Astrocyte (in vitro differentiated cells and primary cell): ENCODE results near the gene FAF1. TPM values are rescaled to one million over a fixed set of nuclear protein-coding genes. Genes with fewer than 3 reads are reported as not detected.
"Not testable (repeated sequence)": the region's sequence is repeated elsewhere in the genome, so short reads cannot be mapped to it uniquely, and the experiment has no call there.

Source experiments
- DNase-seq: peaks from one replicate; pipeline ENCODE4 v3.0.0-alpha.2; 2010; ENCODE audit warnings: low read depth
- FAIRE-seq: peaks from 2 replicates; lab custom pipeline; 2011; peaks lifted over from hg19 to GRCh38; lab: Jason Lieb, UNC
- H2AFZ ChIP-seq: 2 replicates; pipeline ENCODE4 v1.6.0; 2012; ENCODE audit warnings: low read depth, low read length, inconsistent platforms
- H3K27ac ChIP-seq: 2 replicates; pipeline ENCODE4 v1.5.1; 2011; ENCODE audit warnings: low read depth, low read length, inconsistent platforms
- H3K27me3 ChIP-seq: 2 replicates; pipeline ENCODE4 v1.6.0; 2011; ENCODE audit warnings: low read length, inconsistent platforms; ENCODE audit not compliant: insufficient read depth
- H3K36me3 ChIP-seq: 2 replicates; pipeline ENCODE4 v1.5.1; 2011; ENCODE audit warnings: low read length, inconsistent platforms; ENCODE audit not compliant: insufficient read depth
- H3K4me1 ChIP-seq: 2 replicates; pipeline ENCODE4 v1.5.1; 2011; ENCODE audit warnings: low read length, inconsistent platforms; ENCODE audit not compliant: insufficient read depth
- H3K4me2 ChIP-seq: 2 replicates; pipeline ENCODE4 v1.6.0; 2012; ENCODE audit warnings: low read length, inconsistent platforms
- H3K4me3 ChIP-seq: 2 replicates; pipeline ENCODE4 v1.5.1; 2011; ENCODE audit warnings: low read depth, mild to moderate bottlenecking, low read length, inconsistent platforms; ENCODE audit not compliant: insufficient read depth
- H3K79me2 ChIP-seq: 2 replicates; pipeline ENCODE4 v1.6.0; 2012; ENCODE audit warnings: mild to moderate bottlenecking, low read length, inconsistent platforms; ENCODE audit not compliant: insufficient read depth
- H3K9ac ChIP-seq: 2 replicates; pipeline ENCODE4 v1.6.0; 2012; ENCODE audit warnings: mild to moderate bottlenecking, low read length, inconsistent platforms
- H3K9me3 ChIP-seq: 2 replicates; pipeline ENCODE4 v1.5.1; 2012; ENCODE audit warnings: low read depth, mild to moderate bottlenecking, low read length, inconsistent platforms; ENCODE audit not compliant: insufficient read depth
- H4K20me1 ChIP-seq: 2 replicates; pipeline ENCODE4 v1.6.0; 2012; ENCODE audit warnings: low read length, inconsistent platforms; ENCODE audit not compliant: insufficient read depth
- H3K27ac Mint-ChIP-seq: one replicate; pipeline ENCODE4 v1.8.0; 2021; ENCODE audit warnings: mild to moderate bottlenecking, mixed read lengths; ENCODE audit not compliant: unreplicated experiment
- H3K27me3 Mint-ChIP-seq: one replicate; pipeline ENCODE4 v1.8.0; 2021; ENCODE audit warnings: low read depth, mixed read lengths; ENCODE audit not compliant: unreplicated experiment
- H3K36me3 Mint-ChIP-seq: one replicate; pipeline ENCODE4 v1.8.0; 2021; ENCODE audit warnings: low read depth, mixed read lengths; ENCODE audit not compliant: unreplicated experiment
- H3K4me1 Mint-ChIP-seq: one replicate; pipeline ENCODE4 v1.8.0; 2021; ENCODE audit warnings: low read depth, mixed read lengths; ENCODE audit not compliant: unreplicated experiment
- H3K4me3 Mint-ChIP-seq: one replicate; pipeline ENCODE4 v1.8.0; 2021; ENCODE audit warnings: mild to moderate bottlenecking, moderate library complexity, mixed read lengths; ENCODE audit not compliant: unreplicated experiment
- H3K9me3 Mint-ChIP-seq: one replicate; pipeline ENCODE4 v1.8.0; 2021; ENCODE audit warnings: mild to moderate bottlenecking, mixed read lengths; ENCODE audit not compliant: unreplicated experiment
- EZH2 ChIP-seq: IDR thresholded peaks from 2 replicates; pipeline ENCODE4 v1.6.1; 2012; ENCODE audit warnings: mild to moderate bottlenecking, low read length, inconsistent platforms; ENCODE audit not compliant: insufficient read depth
- total RNA-seq: library from RNA; stranded (reverse); gene quantifications from 2 replicates; pipeline ENCODE4 v1.2.1, GENCODE V29; 2021
- TF ChIP-seq, protein P1 (sequence below): IDR thresholded peaks from 2 replicates; pipeline ENCODE4 v1.5.1; 2011; ENCODE audit warnings: low read depth, mild to moderate bottlenecking, inconsistent platforms, low read length, moderate library complexity; ENCODE audit not compliant: insufficient read depth

Gene FAF1
- total RNA-seq, 1 donor from 2014 or later: 35.4 TPM

DNA sequence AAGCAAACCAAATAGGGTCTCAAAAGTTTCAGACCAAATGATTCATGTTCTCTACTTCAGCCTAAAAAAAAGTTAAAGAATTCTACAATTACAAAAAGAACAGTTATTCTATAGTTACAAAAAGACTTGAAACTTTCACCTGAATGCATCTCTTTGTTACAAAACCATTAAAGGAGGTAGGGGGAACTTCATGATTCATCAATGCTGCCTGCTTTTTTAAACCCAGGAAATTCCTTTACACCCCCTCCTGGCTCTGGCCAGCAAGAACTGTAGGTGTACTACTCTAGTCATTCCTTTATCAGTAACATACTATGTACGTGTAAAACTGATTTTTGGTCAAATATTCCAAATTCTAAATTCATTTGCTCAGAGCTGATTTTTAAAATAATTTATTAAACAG, 5.0 kb downstream of the FAF1 start:
- peaks cover 78% of the 10 kb centered on the region for H3K79me2 ChIP-seq
- Mint-ChIP-seq H3K36me3 (peaks cover 7% of the 10 kb centered on the region), H3K9me3 (no peaks in the 10 kb centered on the region), H3K4me3 (no peak overlapping the region), H3K27ac (no peak overlapping the region), H3K27me3 (no peaks in the 10 kb centered on the region), H3K4me1 (peaks cover 9% of the 10 kb centered on the region)
- no peaks in the 10 kb centered on the region for H3K36me3 ChIP-seq
- no peak overlapping the region for H3K27ac ChIP-seq
- TF ChIP-seq, protein P1, sequence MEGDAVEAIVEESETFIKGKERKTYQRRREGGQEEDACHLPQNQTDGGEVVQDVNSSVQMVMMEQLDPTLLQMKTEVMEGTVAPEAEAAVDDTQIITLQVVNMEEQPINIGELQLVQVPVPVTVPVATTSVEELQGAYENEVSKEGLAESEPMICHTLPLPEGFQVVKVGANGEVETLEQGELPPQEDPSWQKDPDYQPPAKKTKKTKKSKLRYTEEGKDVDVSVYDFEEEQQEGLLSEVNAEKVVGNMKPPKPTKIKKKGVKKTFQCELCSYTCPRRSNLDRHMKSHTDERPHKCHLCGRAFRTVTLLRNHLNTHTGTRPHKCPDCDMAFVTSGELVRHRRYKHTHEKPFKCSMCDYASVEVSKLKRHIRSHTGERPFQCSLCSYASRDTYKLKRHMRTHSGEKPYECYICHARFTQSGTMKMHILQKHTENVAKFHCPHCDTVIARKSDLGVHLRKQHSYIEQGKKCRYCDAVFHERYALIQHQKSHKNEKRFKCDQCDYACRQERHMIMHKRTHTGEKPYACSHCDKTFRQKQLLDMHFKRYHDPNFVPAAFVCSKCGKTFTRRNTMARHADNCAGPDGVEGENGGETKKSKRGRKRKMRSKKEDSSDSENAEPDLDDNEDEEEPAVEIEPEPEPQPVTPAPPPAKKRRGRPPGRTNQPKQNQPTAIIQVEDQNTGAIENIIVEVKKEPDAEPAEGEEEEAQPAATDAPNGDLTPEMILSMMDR: no peak
- no peak for TF ChIP-seq EZH2
- H4K20me1 ChIP-seq: peaks cover 24% of the 10 kb centered on the region
- no peak overlapping the region for H3K4me3 ChIP-seq
- DNase-seq: peak; percentile 38
- no peaks in the 10 kb centered on the region for H3K9me3 ChIP-seq
- no peak overlapping the region for H3K9ac ChIP-seq
- no peak for FAIRE-seq
- no peak overlapping the region for H2AFZ ChIP-seq
- peak overlapping the region; percentile 29 for H3K4me2 ChIP-seq
- H3K4me1 ChIP-seq: peaks cover 8% of the 10 kb centered on the region
- H3K27me3 ChIP-seq: no peaks in the 10 kb centered on the region

DNA sequence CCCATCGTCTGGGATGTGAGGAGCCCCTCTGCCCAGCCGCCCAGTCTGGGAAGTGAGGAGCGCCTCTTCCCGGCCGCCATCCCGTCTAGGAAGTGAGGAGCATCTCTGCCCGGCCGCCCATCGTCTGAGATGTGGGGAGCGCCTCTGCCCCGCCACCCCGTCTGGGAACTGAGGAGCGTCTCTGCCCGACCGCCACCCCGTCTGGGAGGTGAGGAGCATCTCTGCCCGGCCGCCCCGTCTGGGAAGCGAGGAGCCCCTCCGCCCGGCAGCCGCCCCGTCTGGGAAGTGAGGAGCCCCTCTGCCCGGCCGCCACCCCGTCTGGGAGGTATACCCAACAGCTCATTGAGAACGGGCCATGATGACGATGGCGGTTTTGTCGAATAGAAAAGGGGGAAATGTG, 7.5 kb downstream of the FAF1 start:
- not testable (repeated sequence) for H2AFZ ChIP-seq, H3K9me3 ChIP-seq, H3K4me3 ChIP-seq, DNase-seq, H3K27ac ChIP-seq, H3K4me1 ChIP-seq, H3K36me3 Mint-ChIP-seq, FAIRE-seq, H3K4me1 Mint-ChIP-seq, H3K4me3 Mint-ChIP-seq, H3K9me3 Mint-ChIP-seq, H3K27ac Mint-ChIP-seq, H3K27me3 Mint-ChIP-seq, H3K36me3 ChIP-seq, H3K27me3 ChIP-seq, H3K4me2 ChIP-seq, H3K9ac ChIP-seq
- Histone ChIP-seq H4K20me1 (peaks cover 36% of the 10 kb centered on the region), H3K79me2 (peaks cover 83% of the 10 kb centered on the region)

DNA sequence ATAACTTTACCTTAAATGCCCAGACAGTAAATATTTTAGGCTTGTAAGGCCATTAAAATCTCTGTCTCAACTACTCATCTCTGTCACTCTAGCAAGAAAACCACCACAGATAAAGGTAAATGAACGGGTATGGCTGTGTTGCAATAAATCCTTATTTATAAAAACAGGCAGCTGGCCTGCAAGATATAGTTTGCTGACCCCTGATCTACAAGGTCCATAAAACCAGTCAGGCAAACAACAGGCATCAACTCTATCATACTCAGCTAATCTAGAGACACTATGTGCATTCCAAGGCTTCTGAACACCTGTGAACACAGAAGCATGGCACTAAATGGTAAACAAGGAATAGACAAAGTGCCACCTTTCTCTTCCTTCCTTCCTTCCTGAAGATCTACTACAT, 9.7 kb downstream of the FAF1 start:
- Mint-ChIP-seq H3K36me3 (peaks cover 7% of the 10 kb centered on the region), H3K27ac (no peak overlapping the region), H3K27me3 (no peaks in the 10 kb centered on the region), H3K4me1 (peaks cover under 1% of the 10 kb centered on the region), H3K4me3 (no peak overlapping the region), H3K9me3 (no peaks in the 10 kb centered on the region)
- Histone ChIP-seq H4K20me1 (peaks cover 56% of the 10 kb centered on the region), H3K27me3 (no peaks in the 10 kb centered on the region), H3K9me3 (no peaks in the 10 kb centered on the region), H2AFZ (no peak overlapping the region), H3K79me2 (peaks cover 85% of the 10 kb centered on the region), H3K4me1 (peaks cover 3% of the 10 kb centered on the region), H3K4me2 (no peak overlapping the region), H3K36me3 (no peaks in the 10 kb centered on the region), H3K9ac (no peak overlapping the region), H3K27ac (no peak overlapping the region), H3K4me3 (no peak overlapping the region)
- no peak for DNase-seq
- FAIRE-seq: no peak
- TF ChIP-seq, protein P1: no peak
- no peak for TF ChIP-seq EZH2
